Aorta (tissue), 5 donors: ENCODE measurements around the gene TPBGL. TPM values are rescaled to one million over a fixed set of nuclear protein-coding genes. Genes with fewer than 3 reads are reported as not detected.

Experiments used
- ATAC-seq: fragments of 200-7000 bp; cut with Tn5 transposase; one replicate; pipeline ENCODE4 v1.9.1; 2022; ENCODE audit warnings: moderate library complexity; ENCODE audit not compliant: low FRiP score
- DNase-seq, 2 donors: peaks; one replicate each; pipeline ENCODE4 v3.0.0-alpha.2; 2020
- H3K27ac ChIP-seq, 2 donors: one replicate each; pipeline ENCODE4 v1.5.1; 2013; ENCODE audit warnings: low read length in 2 of 2, mild to moderate bottlenecking in 2 of 2, moderate library complexity in 2 of 2, control low read depth in 1 of 2, inconsistent platforms in 1 of 2, low read depth in 1 of 2
- H3K27me3 ChIP-seq, 2 donors: one replicate each; pipeline ENCODE4 v1.6.1; 2013; ENCODE audit warnings: control low read depth in 1 of 2, low read length in 1 of 2, mild to moderate bottlenecking in 1 of 2, moderate library complexity in 1 of 2; ENCODE audit not compliant: insufficient read depth in 2 of 2, control insufficient read depth in 1 of 2
- H3K36me3 ChIP-seq, 2 donors: one replicate each; pipeline ENCODE4 v1.6.1; 2013; ENCODE audit warnings: control low read depth in 1 of 2, low read length in 1 of 2, mild to moderate bottlenecking in 1 of 2; ENCODE audit not compliant: insufficient read depth in 2 of 2, control insufficient read depth in 1 of 2
- H3K4me1 ChIP-seq, 2 donors: one replicate each; pipeline ENCODE4 v1.6.1; 2013; ENCODE audit warnings: low read length in 2 of 2, control low read depth in 1 of 2, mild to moderate bottlenecking in 1 of 2, moderate library complexity in 1 of 2; ENCODE audit not compliant: insufficient read depth in 2 of 2, control insufficient read depth in 1 of 2
- H3K4me3 ChIP-seq, 2 donors: one replicate each; pipeline ENCODE4 v1.5.1; 2013; ENCODE audit warnings: low read length in 2 of 2, control low read depth in 1 of 2, mild to moderate bottlenecking in 1 of 2
- H3K9me3 ChIP-seq: one replicate; pipeline ENCODE4 v1.6.1; 2013; ENCODE audit warnings: mild to moderate bottlenecking, low read length; ENCODE audit not compliant: control insufficient read depth
- WGBS, 2 donors: extraction: QIAGEN DNeasy Blood & Tissue Kit; methylation state at CpG; one replicate each; pipeline ENCODE4 v1.1.7; 2013; 5-methylcytosine and 5-hydroxymethylcytosine counted together
- intact Hi-C, 2 donors: fragments of 100-400 bp; cut with DNase I; formaldehyde crosslinking; loops; one replicate each; pipeline versions ENCODE4 v1.14.2 to v1.15.0; 2022
- polyA plus RNA-seq, 2 donors: library from polyadenylated mRNA; stranded (reverse); fragments of 200-250 nt; gene quantifications; one replicate each; pipeline ENCODE4 v1.2.3, GENCODE V29; 2013
- total RNA-seq, 2 donors: library from RNA; stranded (reverse); fragmentation: NEBNext Ultra II Directional; extraction: Animal tissue kit (Norgen Biotek cat#: 25700); gene quantifications; one replicate each; pipeline ENCODE4 v1.2.1, GENCODE V29; 2021
- donor health status: healthy with polysubstance abuse.
- donor health status: Bipolar disorder and iron deficiency.
- donor health status: DM: no; HTN: no; CAD: no.
- donor health status: DM: no; HTN: no; CAD: no.
- donor health status: DM: yes; HTN: yes; CAD: no.

The TPBGL gene
- total and polyA plus RNA-seq, 4 donors: 0.30 to 0.36 TPM; not detected in 2

DNA sequence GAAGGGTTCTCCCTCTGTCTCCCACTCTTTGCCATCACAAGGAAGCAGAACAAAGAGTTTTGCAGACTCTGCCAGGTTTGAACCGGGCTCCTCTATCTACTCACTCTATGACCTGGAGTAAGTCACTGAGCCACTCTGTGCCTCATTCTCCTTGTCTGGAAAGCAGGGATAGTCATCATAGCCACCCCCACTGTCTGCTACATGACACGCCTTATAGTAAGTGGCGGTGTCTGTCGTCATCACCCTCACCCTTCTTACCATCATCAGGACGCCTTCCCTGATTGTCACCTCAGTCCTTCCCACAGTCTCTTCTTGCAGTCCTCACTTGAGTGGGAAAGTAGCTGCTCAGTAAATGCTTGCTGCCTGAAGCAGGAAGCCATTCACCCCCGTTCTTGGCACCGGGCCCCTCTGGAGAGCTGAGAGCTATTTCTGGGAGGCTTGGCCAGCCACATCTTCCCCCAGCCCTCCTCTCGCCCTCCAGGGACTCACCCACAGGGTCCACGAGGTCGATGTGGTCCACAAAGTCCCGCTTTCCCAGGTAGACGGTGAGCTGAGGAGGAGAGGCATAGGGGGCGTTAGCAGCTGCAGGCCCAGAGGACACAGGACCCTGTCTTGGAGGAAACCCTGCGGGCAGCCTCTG, 46.4 kb downstream of the TPBGL start:
- 72 to 73% methylated on average over 14 of the region's 14 CpGs for WGBS, 2 donors
- Histone ChIP-seq H3K36me3 (no peaks in the 10 kb centered on the region), H3K4me1 (no peaks in the 10 kb centered on the region), H3K27ac (no peak overlapping the region), H3K4me3 (no peak overlapping the region), H3K27me3 (no peaks in the 10 kb centered on the region), H3K9me3 (no peaks in the 10 kb centered on the region)
- intact Hi-C loops: loop anchor here in 1 of 2 donors (10.0 kb wide), 1 partner anchor 248 kb away; no protein-coding TSS in a partner anchor
- ATAC-seq: no peak
- no peak for DNase-seq

DNA sequence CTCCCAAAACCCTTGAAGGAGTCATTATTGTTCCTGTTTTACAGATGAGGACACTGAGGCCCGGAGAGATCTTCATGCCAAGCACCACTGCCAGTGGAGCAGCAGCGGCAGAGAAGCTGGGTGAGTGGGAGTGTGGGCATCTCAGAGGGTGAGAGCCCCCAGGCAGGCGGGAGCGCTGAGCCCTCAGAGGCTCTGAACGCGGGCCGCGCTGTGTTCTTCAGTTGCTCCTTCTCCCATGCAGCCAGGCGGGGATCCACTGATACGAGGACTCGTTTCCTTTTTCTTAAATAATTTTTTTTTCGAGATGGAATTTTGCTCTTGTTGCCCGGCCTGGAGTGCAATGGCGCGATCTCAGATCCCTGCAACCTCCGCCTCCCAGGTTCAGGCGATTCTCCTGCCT, 47.0 kb downstream of the TPBGL start:
- no peak overlapping the region for H3K27ac ChIP-seq
- WGBS, 2 donors: 97 to 98% methylated on average over 17 of the region's 17 CpGs
- intact Hi-C loops: loop anchor here in 1 of 2 donors (10.0 kb wide), 1 partner anchor 247 kb away; no protein-coding TSS in a partner anchor

DNA sequence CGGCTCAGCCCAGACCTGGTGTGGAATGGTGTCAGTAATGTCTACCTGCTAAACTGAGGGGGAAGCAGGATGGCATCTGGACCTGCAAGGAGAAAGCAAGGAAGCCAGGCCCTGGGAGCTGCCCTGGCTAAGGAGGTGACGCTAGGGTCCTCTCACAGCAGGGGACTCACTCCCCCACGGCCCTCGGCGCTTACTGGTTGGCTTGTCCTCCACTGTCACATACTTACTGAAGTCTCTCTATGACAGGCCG, 48.9 kb downstream of the TPBGL start:
- H3K4me3 ChIP-seq: no peak overlapping the region
- no peak for ATAC-seq
- no peaks in the 10 kb centered on the region for H3K4me1 ChIP-seq
- H3K27me3 ChIP-seq: no peaks in the 10 kb centered on the region
- H3K9me3 ChIP-seq: no peaks in the 10 kb centered on the region
- no peaks in the 10 kb centered on the region for H3K36me3 ChIP-seq
- intact Hi-C loops: loop anchor here in 1 of 2 donors (10.0 kb wide), 1 partner anchor 245 kb away; no protein-coding TSS in a partner anchor
- no peak overlapping the region for H3K27ac ChIP-seq
- peak in 1 of 2 donors; percentile 59 for DNase-seq
- 69 to 71% methylated on average over 6 of the region's 6 CpGs for WGBS, 2 donors

More for the DNA sequence above, 47.0 kb downstream of the TPBGL start:
- no peaks in the 10 kb centered on the region for H3K27me3 ChIP-seq
- peak in 1 of 2 donors; percentile 61 for DNase-seq
- H3K36me3 ChIP-seq: no peaks in the 10 kb centered on the region
- ATAC-seq: no peak
- no peak overlapping the region for H3K4me3 ChIP-seq
- no peaks in the 10 kb centered on the region for H3K9me3 ChIP-seq
- H3K4me1 ChIP-seq: no peaks in the 10 kb centered on the region

DNA sequence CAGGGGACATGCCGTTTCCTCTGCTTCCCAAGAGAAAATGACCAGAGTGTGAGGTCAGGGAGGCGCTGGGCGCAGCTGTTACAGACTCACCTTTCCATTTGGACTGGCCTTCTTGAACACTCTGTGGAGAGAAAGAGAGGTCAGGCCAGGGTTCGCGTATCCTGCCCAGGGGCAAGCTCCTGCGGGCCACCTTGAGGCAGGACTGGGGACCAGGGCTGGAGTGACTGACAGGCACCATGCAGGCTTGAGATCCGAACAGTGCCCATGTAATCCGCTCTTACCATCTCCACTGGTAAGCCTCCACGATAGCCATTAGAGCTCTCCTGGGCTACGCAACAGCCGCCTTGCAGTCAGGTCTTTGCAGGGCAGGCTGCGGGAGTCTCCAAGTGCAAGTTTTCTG, 49.3 kb downstream of the TPBGL start:
- intact Hi-C loops: loop anchor here in 1 of 2 donors (10.0 kb wide), 1 partner anchor 245 kb away; no protein-coding TSS in a partner anchor
- Histone ChIP-seq H3K27me3 (no peaks in the 10 kb centered on the region), H3K4me3 (no peak overlapping the region), H3K27ac (no peak overlapping the region), H3K4me1 (no peaks in the 10 kb centered on the region), H3K36me3 (no peaks in the 10 kb centered on the region), H3K9me3 (no peaks in the 10 kb centered on the region)
- WGBS, 2 donors: 91 to 92% methylated on average over 12 of the region's 12 CpGs
- DNase-seq (peak in 1 of 2 donors; percentile 48), ATAC-seq (no peak)

DNA sequence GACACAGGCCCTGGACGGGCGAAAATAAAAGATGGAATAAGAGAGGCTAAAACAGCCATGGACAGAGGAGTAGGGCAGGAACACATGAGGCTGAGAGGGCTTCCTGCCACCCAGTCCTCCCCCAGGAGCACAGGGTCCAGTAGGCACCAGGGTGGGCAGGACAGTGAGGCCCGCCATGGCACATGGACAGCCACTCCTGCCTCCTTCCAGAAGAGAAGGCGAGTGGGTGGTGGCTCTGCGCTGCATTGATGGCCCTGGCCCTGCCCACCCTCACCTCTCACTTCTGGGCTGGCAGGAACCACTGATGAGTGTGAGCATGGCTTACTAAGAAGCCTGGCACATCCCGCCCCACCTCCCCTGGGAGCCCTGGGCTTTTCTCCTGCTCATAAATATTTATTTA, 51.2 kb downstream of the TPBGL start:
- Histone ChIP-seq H3K36me3 (no peaks in the 10 kb centered on the region), H3K4me1 (no peaks in the 10 kb centered on the region)

DNA sequence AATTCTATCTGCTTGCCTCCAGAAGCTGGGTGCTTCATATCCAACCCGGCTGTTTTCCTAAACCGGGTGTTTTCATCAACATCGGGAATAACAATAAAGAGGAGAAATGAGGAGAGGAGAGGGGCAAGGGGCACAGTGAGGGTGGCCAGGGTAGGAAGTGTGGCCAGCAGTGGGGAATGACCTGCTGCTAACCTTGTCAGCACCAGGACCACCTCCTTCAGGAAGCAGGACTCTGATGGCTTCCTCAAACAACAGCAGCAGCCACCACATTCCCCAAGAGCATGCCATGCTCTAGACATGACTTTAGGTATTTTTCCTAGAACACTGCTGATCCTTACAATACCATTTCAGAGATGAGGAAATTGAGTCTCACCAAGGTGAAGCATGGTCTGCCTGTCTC, 52.4 kb downstream of the TPBGL start:
- H3K4me1 ChIP-seq: no peaks in the 10 kb centered on the region
- no peak for ATAC-seq

More for the DNA sequence above, 51.2 kb downstream of the TPBGL start:
- H3K9me3 ChIP-seq: no peaks in the 10 kb centered on the region
- no peak overlapping the region for H3K27ac ChIP-seq
- 88 to 96% methylated on average over 6 of the region's 6 CpGs for WGBS, 2 donors
- H3K27me3 ChIP-seq: no peaks in the 10 kb centered on the region
- ATAC-seq (no peak), DNase-seq (no peak)
- H3K4me3 ChIP-seq: no peak overlapping the region
- intact Hi-C loops: no loop called here

More for the DNA sequence above, 52.4 kb downstream of the TPBGL start:
- Histone ChIP-seq H3K9me3 (no peaks in the 10 kb centered on the region), H3K36me3 (no peaks in the 10 kb centered on the region), H3K27ac (no peak overlapping the region), H3K4me3 (no peak overlapping the region), H3K27me3 (no peaks in the 10 kb centered on the region)
- no peak for DNase-seq
- intact Hi-C loops: no loop called here
- 72 to 83% methylated on average over 3 of the region's 3 CpGs for WGBS, 2 donors

Other genes with a start within 250 kb of the TPBGL start
- gene OR2AT4, start 143.9 kb upstream of the TPBGL start, total RNA-seq: not detected
- under 1 TPM in 1 of 2 donors, not detected in 1; 0.88 TPM for gene OR2AT4, start 143.9 kb upstream of the TPBGL start, polyA plus RNA-seq
- 100 to 1,000 TPM in 1 of 2 donors, 10 to 100 TPM in 1; 82.4 to 144 TPM for gene SLCO2B1, start 89.7 kb upstream of the TPBGL start, total RNA-seq
- 10 to 100 TPM in 1 of 2 donors, 1 to 10 TPM in 1; 3.3 to 14.1 TPM for gene SLCO2B1, start 89.7 kb upstream of the TPBGL start, polyA plus RNA-seq
- gene ARRB1, start 110.9 kb downstream of the TPBGL start, total RNA-seq: 10 to 100 TPM; 31.3 to 76.1 TPM
- gene ARRB1, start 110.9 kb downstream of the TPBGL start, polyA plus RNA-seq: 10 to 100 TPM in 1 of 2 donors, 1 to 10 TPM in 1; 5.8 to 10.8 TPM
- gene RPS3, start 158.7 kb downstream of the TPBGL start, total RNA-seq: 1,000 to 10,000 TPM; 1,466 to 1,593 TPM
- gene RPS3, start 158.7 kb downstream of the TPBGL start, polyA plus RNA-seq: 1,000 to 10,000 TPM; 2,194 to 3,688 TPM
- gene KLHL35, start 192.4 kb downstream of the TPBGL start, total RNA-seq: 1 to 10 TPM; 1.3 to 3.1 TPM
- 1 to 10 TPM in 1 of 2 donors, under 1 TPM in 1; 0.75 to 2.4 TPM for gene KLHL35, start 192.4 kb downstream of the TPBGL start, polyA plus RNA-seq